GM19324 (cell line): ENCODE results near the gene MAPRE3.
"Not testable (repeated sequence)": the region's sequence is repeated elsewhere in the genome, so short reads cannot be mapped to it uniquely, and the experiment has no call there.

Experiments
- ATAC-seq: cut with Tn5 transposase; IDR thresholded peaks from one replicate; pipeline ENCODE4 v1.9.1; 2021; ENCODE audit warnings: mild to moderate bottlenecking, moderate library complexity; ENCODE audit not compliant: unreplicated experiment, low FRiP score

The MAPRE3 gene

GRCh38 chr2:26970244-26970927, at the start of gene MAPRE3:
Gene MAPRE3 (plus strand): TSS chr2:26970637. CDS start chr2:27022219, 51,582 bp downstream.
- ATAC-seq, result peak; percentile 82

- ATAC-seq, result no peak
Measured at GRCh38 chr2:26921323-26921722, 49.1 kb upstream of the MAPRE3 start.

- ATAC-seq, result no peak
Measured at GRCh38 chr2:26922405-26923188, 47.8 kb upstream of the MAPRE3 start.

GRCh38 chr2:26923189-26923466, 47.3 kb upstream of the MAPRE3 start:
- not testable (repeated sequence) for ATAC-seq

GRCh38 chr2:26924731-26925099, 45.7 kb upstream of the MAPRE3 start:
- ATAC-seq, result no peak

DNA sequence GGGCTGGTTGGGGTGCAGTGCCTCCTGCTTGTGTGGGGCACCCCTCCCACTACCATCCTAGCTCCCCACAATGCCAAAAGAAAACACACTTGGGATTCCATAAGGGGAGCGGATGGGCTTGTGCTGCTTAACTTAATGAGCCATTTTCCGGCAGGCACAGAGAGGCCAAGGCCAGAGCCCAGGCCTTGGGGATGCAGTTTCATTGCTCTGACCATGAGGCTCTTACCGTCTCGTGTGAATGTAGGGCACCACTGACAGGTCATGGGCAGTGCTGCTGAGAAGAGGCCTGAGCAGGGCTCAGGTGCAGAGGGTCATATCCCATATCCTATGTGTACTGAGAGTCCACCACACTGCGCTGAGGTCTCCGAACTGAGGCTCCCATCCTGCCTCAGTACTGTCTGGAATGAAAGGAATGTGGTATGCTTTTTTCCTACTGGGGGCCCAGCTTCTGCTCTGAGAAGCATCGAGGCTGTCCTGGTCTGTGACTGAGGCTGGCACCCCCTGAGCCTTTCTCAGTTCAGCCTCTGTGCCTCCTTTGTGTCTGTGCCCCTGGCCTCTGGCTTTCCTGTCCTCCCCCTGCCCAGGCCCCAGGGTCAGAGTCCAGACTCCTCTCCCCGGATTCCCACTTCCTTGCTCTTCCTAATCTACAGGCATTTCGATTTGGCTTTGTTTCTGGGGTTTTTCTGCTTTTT, 45.2 kb upstream of the MAPRE3 start:
- ATAC-seq, result no peak

GRCh38 chr2:26927221-26927620, 43.2 kb upstream of the MAPRE3 start:
- ATAC-seq, result no peak

GRCh38 chr2:26932974-26933373, 37.5 kb upstream of the MAPRE3 start:
- no peak for ATAC-seq

DNA sequence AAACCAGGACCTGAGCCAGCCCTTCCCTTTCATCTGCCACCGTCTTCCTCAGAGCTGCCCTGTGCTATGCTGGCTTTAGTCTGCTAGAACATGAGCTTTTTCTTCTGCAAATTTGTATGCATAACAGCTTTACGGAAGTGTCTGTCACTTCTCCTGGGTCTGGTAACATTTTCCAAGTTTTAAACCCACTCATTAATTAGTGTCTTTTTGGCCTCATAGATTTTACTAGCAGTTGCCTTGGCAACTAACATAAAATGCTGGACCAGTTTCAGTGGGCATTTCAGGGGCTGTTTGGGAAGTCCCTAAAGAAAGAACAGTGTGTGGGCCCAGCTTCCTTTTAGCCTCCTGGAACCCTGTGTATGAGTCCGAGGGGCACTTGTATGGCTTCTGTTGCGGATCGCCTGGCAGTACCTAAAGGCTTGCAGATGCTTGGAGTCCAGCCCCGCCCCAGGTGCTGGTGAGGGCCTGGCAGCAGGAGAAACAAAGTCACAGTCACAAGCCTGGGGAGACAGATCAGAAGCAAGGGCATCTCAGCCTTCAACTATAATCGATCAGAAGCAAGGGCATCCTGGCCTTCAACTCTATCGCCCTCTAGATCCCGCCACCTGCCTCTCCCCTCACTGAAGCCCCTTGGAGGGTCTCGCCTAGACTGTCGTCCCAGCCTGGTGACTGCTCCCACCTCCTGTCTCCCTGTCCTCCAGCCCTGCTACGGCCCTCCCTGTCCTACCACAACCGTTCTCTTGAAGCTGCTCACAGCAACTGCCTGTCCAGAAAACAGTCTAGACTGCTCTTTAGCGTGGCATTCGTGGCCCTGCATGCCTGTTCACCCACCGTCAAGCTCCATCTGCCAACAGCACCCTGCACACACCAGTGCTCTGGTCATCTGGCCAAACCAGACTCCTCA, 36.8 kb upstream of the MAPRE3 start:
- ATAC-seq, result no peak

DNA sequence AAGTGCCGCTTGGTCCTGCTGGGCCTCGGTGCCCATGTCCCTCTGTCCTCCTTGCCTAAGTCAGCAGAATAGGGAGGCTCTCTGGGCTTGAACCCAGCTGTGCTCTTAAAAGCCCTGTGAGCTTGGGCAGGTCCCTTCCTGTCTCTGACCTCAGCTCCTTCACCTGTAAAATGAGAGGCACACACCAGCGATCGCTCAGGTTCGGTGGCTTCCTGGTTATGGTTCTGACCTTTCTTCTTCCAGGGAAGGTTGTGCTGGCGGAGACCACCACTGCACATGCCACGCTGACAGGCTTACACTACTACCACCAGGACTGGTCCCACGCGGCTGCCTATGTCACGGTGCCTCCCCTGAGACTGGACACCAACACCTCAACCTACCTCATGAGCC, 36.1 kb upstream of the MAPRE3 start:
- ATAC-seq, result no peak

GRCh38 chr2:26934985-26935384, 35.5 kb upstream of the MAPRE3 start:
- no peak for ATAC-seq

DNA sequence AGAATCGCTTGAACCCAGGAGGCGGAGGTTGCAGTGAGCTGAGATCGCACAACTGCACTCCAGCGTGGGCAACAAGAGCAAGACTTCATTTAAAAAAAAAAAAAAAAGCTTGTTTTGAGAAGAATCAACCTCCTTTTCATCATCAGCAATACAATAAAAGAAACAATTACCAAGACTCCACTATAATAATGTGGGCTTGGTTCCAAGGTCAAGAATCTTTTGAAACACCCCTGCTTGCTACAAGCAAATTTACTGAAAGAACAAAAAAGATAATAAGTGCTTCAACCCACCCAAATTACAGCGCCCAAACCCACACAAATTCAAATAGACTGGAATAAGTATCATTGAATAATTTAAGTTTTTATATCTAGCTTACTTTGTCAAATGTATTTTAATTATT, 33.6 kb upstream of the MAPRE3 start:
- ATAC-seq, result no peak

DNA sequence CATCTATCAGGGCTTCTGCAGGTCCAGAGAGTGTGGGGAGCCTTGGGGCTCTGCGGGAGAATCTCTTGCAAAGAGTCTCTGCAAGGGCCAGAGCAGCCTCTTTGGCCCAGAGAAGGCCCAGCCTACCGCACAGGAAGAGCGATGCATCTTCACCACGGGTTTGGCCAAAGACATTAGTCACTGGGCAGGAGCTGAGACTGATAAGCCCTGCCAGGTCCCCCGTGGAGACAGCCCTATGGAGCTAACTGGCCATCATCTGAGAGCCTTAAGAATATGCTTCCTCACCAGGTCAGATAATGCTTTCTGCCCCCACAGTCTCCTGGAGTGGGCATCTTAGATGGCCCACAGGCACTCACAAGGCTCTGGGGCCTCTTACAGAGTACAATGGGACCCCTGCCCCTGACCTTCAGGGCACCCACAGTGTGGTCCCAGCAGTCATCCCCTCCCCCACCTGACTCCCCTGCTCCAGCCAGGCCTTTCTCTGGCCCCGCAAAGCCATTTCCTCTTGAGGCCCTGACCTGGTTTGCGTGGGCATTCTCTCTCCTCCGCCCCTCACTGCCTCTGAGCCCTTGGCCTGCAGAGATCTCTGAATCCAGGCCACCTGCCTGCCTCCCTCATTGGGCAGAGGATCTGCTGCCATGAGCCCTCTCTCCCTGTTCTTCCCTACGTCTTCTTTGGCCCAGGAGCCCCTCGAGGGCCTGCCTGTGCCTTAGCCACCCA, 31.9 kb upstream of the MAPRE3 start:
- no peak for ATAC-seq

DNA sequence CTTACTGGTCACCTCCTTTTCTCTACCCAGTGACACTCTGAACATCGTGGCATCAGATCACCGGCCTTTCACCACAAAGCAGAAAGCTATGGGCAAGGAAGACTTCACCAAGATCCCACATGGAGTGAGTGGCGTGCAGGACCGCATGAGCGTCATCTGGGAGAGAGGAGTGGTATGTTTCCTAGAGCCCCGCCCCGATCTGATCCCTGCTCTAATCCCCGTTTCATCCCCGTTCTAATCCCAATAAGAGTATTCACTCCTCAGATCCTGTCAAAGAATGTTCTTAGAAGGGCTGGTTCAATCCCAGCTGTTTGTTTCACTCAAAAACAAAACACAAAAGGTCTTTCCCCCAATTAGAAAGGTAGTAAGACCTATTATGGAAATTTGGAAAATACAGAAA, 30.4 kb upstream of the MAPRE3 start:
- no peak for ATAC-seq

- ATAC-seq, result no peak
Measured at GRCh38 chr2:26941486-26941885, 29.0 kb upstream of the MAPRE3 start.

GRCh38 chr2:26942543-26943295, 27.7 kb upstream of the MAPRE3 start:
- no peak for ATAC-seq

- no peak for ATAC-seq
Measured at GRCh38 chr2:26945991-26946750, 24.3 kb upstream of the MAPRE3 start.

GRCh38 chr2:26946841-26947784, 23.3 kb upstream of the MAPRE3 start:
- ATAC-seq, result no peak
